Testis (tissue), 3 donors: ENCODE data around the gene MYO15B. TPM values are rescaled to one million over a fixed set of nuclear protein-coding genes. Genes with fewer than 3 reads are reported as not detected.

ENCODE experiments used
- DNase-seq: peaks from one replicate; pipeline ENCODE4 v3.0.0-alpha.2; 2019
- H3K27ac ChIP-seq, 2 donors: fragments of 200-600 bp; sonication (generic); one replicate each; pipeline ENCODE4 v1.5.1; 2019
- H3K27me3 ChIP-seq: fragments of 200-600 bp; sonication (generic); one replicate; pipeline ENCODE4 v1.5.1; 2019
- H3K36me3 ChIP-seq: fragments of 200-600 bp; sonication (generic); one replicate; pipeline ENCODE4 v1.5.1; 2017; ENCODE audit warnings: low read depth; ENCODE audit errors: missing control alignments
- H3K4me1 ChIP-seq: fragments of 200-600 bp; sonication (generic); one replicate; pipeline ENCODE4 v1.5.1; 2019
- H3K4me3 ChIP-seq, 2 donors: fragments of 200-600 bp; sonication (generic); one replicate each; pipeline ENCODE4 v1.5.1; 2017 to 2019
- H3K9me3 ChIP-seq: fragments of 200-600 bp; sonication (generic); one replicate; pipeline ENCODE4 v1.5.1; 2017
- POLR2A ChIP-seq: fragments of 450-650 bp; IDR thresholded peaks from one replicate; pipeline ENCODE4 v1.6.1; 2017; ENCODE audit warnings: antibody characterized with exemption, mild to moderate bottlenecking, moderate library complexity
- WGBS, 2 donors: methylation state at CpG; one replicate each; pipeline ENCODE4 v1.1.5; 2018; 5-methylcytosine and 5-hydroxymethylcytosine counted together
- intact Hi-C: fragments of 100-400 bp; cut with DNase I; formaldehyde crosslinking; loops from one replicate; pipeline ENCODE4 v1.15.1; 2023; ENCODE audit warnings: low total_unique reads
- polyA plus RNA-seq: library from polyadenylated mRNA; stranded (reverse); fragments of 350-450 nt; fragmentation: Illumina TruSeq; extraction: RNeasy Lipid Tissue Mini Kit (QIAGEN cat#74804); gene quantifications from one replicate; pipeline ENCODE4 v1.2.3, GENCODE V29; 2014; ENCODE audit warnings: low read depth, low replicate concordance; ENCODE audit not compliant: insufficient read depth
- total RNA-seq, 2 donors: library from RNA; depleted of rRNA; stranded (reverse); fragments of >200 nt; gene quantifications; one replicate each; pipeline ENCODE4 v1.2.3, GENCODE V29; 2016
- TF ChIP-seq, protein P1 (sequence below), 3 experiments: fragments of 450-650 bp in 2 of 3; fragments of 200-600 bp in 1 of 3; sonication (generic) in 1 of 3; IDR thresholded peaks; one replicate each; pipeline ENCODE4 v1.5.1; 2016 to 2019; ENCODE audit warnings: antibody characterized with exemption in 3 of 3, mild to moderate bottlenecking in 2 of 3, moderate library complexity in 1 of 3

The MYO15B gene
- total and polyA plus RNA-seq, 3 donors from 2014 or later = 70.4 to 142 (median 139) TPM

DNA sequence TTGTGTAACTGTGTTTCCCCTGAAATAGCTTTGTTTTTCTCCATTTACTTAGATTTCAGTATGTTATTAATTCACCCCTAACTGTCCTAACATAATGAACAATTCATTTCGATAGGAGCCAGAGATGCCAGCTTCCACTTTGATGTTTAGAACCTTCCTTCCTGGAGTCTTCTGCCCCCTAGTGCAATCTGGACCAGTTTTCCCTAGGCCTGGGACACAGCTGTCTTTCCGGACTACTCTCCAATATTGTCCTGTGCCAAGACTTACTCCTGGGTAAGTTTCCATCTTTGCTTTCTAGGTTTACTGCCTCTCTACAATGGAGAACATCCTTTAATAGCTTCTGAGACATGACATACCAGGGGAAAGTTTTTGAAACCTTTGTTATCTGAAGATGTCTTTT, 66.6 kb downstream of the MYO15B start:
- TF ChIP-seq POLR2A = no peak
- TF ChIP-seq, protein P1, sequence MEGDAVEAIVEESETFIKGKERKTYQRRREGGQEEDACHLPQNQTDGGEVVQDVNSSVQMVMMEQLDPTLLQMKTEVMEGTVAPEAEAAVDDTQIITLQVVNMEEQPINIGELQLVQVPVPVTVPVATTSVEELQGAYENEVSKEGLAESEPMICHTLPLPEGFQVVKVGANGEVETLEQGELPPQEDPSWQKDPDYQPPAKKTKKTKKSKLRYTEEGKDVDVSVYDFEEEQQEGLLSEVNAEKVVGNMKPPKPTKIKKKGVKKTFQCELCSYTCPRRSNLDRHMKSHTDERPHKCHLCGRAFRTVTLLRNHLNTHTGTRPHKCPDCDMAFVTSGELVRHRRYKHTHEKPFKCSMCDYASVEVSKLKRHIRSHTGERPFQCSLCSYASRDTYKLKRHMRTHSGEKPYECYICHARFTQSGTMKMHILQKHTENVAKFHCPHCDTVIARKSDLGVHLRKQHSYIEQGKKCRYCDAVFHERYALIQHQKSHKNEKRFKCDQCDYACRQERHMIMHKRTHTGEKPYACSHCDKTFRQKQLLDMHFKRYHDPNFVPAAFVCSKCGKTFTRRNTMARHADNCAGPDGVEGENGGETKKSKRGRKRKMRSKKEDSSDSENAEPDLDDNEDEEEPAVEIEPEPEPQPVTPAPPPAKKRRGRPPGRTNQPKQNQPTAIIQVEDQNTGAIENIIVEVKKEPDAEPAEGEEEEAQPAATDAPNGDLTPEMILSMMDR (IDR thresholded peaks at IDR 0.05) = no peak
- Histone ChIP-seq H3K27ac (no peak overlapping the region), H3K9me3 (no peaks in the 10 kb centered on the region), H3K27me3 (no peaks in the 10 kb centered on the region), H3K4me3 (no peak overlapping the region), H3K36me3 (no peaks in the 10 kb centered on the region), H3K4me1 (no peaks in the 10 kb centered on the region)
- intact Hi-C loops = no loop called here
- WGBS, 2 donors = 36 to 56% methylated on average over 2 of the region's 2 CpGs
- DNase-seq = no peak

DNA sequence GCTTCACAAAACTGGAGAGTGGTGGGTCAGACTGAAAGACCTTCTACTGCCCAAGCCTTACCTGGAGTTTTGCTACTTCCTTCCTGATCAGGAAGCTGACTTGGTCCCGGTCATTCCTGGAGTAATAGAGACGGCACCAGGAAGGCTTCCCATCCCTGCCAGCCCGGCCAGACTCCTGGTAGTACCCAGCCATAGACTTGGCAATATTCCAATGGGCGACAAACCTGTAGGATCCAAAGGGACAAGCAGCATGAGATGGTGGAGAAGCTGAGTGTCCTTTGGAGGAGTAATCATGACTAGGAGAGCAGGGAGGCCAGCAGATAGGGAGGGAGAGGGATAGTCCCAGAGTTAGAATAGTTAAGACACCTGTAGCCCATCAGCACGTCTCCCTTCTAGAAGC, 70.6 kb downstream of the MYO15B start:
- Histone ChIP-seq H3K36me3 (no peaks in the 10 kb centered on the region), H3K4me1 (no peaks in the 10 kb centered on the region), H3K27me3 (no peaks in the 10 kb centered on the region), H3K9me3 (no peaks in the 10 kb centered on the region), H3K27ac (no peak overlapping the region), H3K4me3 (no peak overlapping the region)
- no peak for DNase-seq
- no peak for TF ChIP-seq POLR2A
- TF ChIP-seq, protein P1 (IDR thresholded peaks at IDR 0.05) = no peak
- 87% methylated on average over 5 of the region's 5 CpGs for WGBS, 2 donors
- intact Hi-C loops = no loop called here

DNA sequence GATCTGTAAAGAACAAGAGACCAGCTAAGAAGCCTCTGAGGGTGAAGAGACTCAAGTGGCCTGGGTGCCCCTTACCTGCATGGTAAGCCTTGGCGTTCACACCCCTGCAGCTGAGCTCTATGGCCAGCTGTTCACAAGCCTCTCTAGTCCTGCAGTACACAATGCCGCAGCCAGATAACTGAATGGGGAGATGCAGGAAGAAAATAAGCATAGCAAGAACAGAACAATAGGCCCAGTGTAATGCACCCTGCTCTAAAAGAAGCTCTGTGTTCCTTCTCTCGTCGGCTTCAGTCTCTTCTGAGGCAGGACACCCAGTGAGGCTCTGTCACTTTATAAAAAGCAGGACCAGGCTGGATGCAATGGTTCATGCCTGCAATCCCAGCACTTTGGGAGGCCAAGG, 73.9 kb downstream of the MYO15B start:
- WGBS, 2 donors = 75 to 81% methylated on average over 4 of the region's 4 CpGs
- DNase-seq = peak; percentile 35
- Histone ChIP-seq H3K4me3 (no peak overlapping the region), H3K36me3 (no peaks in the 10 kb centered on the region), H3K9me3 (no peaks in the 10 kb centered on the region), H3K27me3 (no peaks in the 10 kb centered on the region), H3K27ac (no peak overlapping the region), H3K4me1 (peaks cover 7% of the 10 kb centered on the region)
- TF ChIP-seq, protein P1 (IDR thresholded peaks at IDR 0.05) = no peak
- no peak for TF ChIP-seq POLR2A
- intact Hi-C loops = no loop called here

DNA sequence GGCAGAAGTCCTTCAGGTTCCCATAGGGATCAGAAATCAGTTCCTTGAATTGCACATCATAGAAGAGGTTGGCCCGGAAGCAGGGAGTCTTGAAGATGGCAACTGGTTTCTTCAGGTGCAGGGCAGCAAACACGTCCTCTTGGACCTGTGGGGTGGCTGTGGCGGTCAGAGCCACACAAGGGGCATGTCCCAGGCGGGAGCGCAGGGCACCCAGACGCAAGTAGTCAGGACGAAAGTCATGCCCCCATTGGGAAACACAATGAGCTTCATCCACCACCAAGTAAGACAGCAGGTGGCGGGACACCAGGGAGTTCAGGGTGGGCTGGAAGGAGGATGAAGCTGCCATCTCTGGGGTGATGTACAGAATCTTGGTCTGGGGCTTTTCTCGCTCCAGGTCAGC, 74.9 kb downstream of the MYO15B start:
- DNase-seq = no peak
- WGBS, 2 donors = 95 to 97% methylated on average over 7 to 9 of the region's 9 CpGs
- H3K27me3 ChIP-seq = no peaks in the 10 kb centered on the region
- no peak overlapping the region for H3K27ac ChIP-seq
- no peak for TF ChIP-seq POLR2A
- TF ChIP-seq, protein P1 (IDR thresholded peaks at IDR 0.05) = no peak
- intact Hi-C loops = no loop called here
- H3K4me3 ChIP-seq = no peak overlapping the region
- peaks cover 7% of the 10 kb centered on the region for H3K4me1 ChIP-seq
- H3K9me3 ChIP-seq = no peaks in the 10 kb centered on the region
- H3K36me3 ChIP-seq = no peaks in the 10 kb centered on the region

DNA sequence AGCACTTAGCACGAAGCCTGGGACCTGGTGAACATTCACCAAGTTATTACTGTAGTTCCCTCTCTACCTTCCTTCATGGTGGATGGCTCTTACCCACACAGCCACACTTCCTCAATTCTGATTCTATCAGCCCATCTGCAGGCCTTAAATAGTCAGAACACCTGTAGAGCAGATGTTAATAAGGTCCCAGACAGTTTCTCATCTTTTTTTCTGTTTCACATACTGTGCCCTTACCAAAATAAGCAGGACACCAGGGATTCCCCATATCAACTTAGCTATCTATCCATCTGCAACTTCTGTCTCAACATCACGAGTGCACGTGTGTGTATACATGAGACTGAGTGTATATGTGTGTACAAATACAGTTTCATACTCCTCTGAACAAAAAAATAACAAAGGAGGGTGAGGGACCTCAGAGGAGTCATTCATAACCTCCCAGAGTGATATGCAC, 76.5 kb downstream of the MYO15B start:
- H3K36me3 ChIP-seq = no peaks in the 10 kb centered on the region
- 87 to 92% methylated on average over 3 of the region's 3 CpGs for WGBS, 2 donors
- no peak for DNase-seq
- H3K27me3 ChIP-seq = no peaks in the 10 kb centered on the region
- intact Hi-C loops = no loop called here
- H3K4me3 ChIP-seq = no peak overlapping the region
- peaks cover 15% of the 10 kb centered on the region for H3K4me1 ChIP-seq
- no peaks in the 10 kb centered on the region for H3K9me3 ChIP-seq
- H3K27ac ChIP-seq = no peak overlapping the region
- TF ChIP-seq, protein P1 (IDR thresholded peaks at IDR 0.05) = no peak
- no peak for TF ChIP-seq POLR2A
